Stimulated activated CD4-positive, alpha-beta T cell treated with anti-CD3 and anti-CD28 coated beads, Interleukin-12 subunit alpha, Interleukin-12 subunit beta, amount 100 ng/mL, for 4 hours (primary cell): ENCODE results near the gene TRMT61B.

ENCODE experiments used
- DNase-seq: peaks from one replicate; pipeline ENCODE4 v3.0.0-alpha.2; 2020

The TRMT61B gene

DNA sequence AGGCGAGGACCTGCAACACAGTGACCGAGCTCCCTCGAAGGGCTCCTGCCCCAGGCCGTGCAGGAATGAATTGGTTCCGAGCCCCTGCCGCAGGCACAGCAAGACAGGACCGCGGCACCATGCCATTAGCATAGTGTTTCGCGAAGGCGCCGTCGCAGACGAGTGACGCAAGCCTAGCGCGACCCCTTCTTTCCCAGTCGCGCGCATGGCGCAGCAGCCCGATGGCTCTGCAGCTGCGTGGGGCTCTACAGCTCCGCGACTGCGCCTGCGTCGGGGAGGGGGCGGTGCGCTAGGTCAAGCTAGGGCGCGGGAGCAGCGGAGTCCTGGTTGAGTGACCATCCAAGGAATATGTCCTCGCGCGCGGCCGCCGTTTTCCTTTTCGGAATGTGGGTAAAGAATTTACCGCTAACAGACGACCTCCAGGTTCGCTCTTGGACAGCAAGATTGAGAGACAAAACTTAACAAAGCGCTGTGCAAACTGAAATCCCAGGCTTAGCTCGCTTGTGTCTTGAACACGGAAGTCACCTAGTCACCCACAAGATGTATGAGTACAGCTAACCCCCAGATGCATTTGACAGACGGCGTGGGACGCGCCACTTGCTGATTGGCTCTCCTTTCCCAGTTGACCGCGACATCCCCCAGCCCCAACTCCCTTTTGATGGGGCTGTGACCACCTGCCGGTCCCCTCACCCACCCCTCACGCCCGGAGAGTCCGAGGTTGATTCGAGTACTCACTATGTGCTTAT lies at the start of gene TRMT61B:
Gene TRMT61B (minus strand): TSS at position 164 of the 746 bp plus-strand sequence. CDS start 32 bp downstream, at position 132.
- peak; percentile 97 for DNase-seq

DNA sequence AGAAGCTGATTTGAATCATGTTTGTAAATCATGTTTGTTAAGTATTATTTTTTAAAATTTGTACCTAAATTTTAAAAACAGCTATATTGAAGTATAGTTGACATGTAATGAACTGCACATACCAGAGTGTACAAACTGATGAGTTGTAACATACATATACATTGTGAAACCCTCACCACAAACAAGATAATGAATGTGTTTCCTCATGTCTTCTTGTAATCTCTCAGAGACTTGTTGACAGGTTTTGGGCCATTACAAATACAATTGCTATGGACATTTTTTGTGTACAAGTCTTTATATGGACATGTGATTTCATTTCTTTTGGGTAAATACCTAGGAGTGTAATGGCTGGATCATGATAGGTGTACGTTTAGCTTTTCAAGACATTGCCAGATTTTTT lies 45.8 kb upstream of the TRMT61B start:
- no peak for DNase-seq

DNA sequence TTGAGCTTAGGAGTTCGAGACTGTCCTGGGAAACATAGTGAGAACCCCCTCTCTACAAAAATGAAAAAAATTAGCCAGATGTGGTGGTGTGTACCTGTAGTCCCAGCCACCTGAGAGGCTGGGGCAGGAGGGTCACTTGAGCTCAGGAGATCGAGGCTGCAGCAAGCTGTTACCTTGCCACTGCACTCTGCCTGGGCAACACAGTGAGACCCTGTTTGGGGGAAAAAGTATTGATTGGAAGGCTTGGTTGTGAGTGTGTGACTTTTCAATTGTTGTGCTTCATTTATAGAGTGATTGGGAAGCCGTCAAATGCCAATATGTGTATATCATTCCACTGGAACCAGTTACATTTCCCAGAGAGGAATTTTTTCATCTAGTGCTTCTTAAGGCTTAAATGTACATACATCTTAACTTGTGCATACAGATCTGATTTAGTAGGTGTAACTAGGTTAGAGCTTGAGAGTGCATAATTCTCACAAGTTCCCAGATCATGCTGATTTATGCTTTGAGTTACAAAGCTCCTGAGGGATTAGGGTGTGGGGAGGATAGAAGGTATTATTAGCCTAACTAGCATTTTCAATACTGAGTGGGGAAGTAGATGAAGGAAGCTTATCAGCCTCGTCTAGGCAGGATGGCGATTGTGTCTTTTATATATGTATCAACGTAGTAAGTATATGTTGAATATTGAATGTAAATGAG lies 39.7 kb upstream of the TRMT61B start:
- no peak for DNase-seq

DNA sequence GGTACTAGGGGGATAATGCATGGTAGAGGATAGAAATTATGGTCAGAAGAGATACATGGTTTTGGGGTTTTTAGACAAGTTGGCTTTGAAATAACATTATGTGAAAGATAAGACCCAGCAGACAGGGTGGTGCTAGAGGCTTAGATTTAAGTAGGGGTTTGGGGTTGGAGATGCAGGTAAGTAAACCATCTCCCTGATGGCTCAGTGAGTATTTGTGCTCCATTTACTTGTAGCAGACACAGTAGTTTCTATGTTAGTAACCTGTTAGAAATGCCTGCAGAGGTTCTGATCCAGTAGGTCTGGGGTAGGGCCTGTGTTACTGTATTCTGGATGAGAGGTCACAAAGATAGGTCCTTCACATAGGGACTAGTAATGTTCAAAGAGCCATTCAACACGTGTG lies 38.1 kb upstream of the TRMT61B start:
- DNase-seq, result no peak

DNA sequence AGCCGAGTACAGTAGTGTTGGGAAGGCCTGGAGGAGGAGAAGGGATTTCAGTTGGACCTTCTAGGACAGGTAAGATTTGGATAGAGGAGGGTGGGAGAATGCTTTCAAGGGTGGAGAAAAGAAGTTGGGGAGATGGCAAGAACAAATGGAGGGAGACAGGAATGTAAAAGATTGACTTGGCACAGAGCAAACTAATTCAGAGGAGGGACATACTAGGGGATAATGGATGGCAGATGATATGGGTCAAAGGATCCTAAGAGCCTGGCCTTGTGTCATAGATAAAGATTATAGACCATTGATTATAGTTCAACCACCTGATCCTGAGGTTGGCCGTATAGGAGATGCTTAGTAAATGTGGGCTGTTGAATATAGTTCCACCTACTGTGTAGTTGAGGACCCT lies 36.7 kb upstream of the TRMT61B start:
- DNase-seq, result no peak

DNA sequence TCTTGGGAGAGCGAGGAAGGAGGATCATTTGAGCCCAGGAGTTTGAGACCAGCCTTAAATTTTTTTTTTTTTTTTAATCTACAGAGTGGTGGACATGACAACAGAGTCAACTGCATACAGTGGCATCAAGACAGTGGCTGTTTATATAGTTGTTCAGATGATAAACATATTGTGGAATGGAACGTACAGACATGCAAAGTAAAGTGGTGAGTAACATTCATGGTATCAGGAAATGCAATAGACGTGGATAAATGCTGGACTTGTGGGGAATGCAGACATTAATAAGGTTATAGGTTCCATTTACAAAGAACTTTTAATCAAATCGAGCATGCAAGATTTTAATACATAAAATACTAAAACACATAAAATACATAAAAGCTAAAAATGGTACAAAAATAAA lies 36.3 kb upstream of the TRMT61B start:
- no peak for DNase-seq

DNA sequence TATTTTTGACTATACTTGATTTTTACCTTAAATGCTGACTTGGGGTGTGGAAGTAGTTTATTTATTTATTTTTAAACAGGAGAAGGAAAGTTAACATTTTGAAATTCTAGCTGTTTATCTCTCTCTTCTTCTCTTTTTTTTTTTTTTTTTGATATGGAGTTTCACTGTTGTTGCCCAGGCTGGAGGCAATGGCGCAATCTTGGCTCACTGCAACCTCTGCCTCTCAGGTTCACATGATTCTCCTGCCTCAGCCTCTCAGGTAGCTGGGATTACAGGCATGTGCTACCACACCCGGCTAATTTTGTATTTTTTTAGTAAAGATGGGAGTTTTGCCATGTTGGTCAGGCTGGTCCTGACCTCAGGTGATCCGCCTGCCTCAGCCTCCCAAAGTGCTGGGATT lies 35.4 kb upstream of the TRMT61B start:
- no peak for DNase-seq

DNA sequence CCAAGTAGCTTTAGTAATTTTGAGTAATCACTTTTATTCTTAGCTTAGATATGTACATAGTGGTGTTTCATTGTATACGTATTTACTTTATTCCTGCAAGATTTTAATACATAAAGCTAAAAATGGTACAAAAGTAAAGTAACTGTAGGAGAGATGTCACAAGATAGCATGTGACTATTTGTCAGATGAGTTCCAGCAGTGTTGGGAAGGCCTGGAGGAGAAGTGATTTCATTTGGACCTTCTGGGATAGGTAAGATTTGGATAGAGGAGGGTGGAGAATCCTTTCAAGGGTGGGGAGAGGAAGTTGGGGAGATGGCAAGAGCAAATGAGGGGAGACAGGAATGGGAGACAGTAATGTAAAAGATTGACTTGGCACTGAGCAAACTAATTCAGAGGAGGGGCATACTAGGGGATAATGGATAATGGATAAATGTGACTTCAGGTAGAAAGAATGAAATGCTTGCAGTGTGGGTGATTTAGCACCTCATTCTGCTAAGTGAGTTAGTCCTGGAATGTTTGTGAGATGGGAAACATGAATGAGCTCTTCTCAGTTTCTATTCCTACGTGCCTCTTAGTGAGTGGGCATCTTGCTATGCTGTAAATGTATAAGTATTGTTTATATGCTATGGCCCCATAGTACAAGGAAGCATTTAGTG lies 34.8 kb upstream of the TRMT61B start:
- DNase-seq, result no peak

DNA sequence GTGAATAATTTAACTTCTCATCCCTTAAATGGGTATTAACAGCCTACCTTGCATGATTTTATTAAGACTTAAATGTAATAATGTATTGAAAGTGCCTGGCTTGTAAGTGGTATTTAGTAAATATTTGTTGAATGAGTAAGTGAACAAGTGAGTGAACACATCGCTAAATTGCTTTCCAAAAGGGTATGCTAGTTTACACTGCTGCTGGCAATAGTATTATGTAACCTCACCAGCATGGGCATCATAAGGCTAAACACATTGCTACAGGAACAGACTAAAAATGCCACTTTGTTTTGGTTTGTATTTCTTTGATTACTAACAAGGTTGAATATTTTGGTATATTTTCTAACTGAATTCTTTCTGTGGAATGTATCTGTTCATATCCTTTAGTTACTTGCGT lies 34.2 kb upstream of the TRMT61B start:
- no peak for DNase-seq

DNA sequence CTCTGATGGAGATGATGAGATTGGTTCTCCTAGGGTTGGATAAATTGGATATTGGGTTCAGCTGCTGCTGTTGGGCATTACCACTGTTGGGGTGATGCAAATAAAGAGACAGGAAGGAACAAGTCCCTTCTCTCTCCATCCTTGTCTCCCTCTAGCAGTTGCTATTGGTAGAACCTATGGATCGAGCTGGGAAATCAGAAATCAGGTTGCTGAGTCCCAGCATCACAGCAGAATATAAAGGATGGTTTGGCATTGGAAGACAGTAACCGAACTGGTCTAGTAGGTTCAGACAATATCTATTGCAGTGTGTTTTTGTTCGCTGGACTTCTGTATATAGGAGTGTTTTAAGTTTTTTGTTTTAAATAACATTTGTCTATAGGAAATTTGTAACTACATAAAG lies 32.5 kb upstream of the TRMT61B start:
- DNase-seq, result no peak

DNA sequence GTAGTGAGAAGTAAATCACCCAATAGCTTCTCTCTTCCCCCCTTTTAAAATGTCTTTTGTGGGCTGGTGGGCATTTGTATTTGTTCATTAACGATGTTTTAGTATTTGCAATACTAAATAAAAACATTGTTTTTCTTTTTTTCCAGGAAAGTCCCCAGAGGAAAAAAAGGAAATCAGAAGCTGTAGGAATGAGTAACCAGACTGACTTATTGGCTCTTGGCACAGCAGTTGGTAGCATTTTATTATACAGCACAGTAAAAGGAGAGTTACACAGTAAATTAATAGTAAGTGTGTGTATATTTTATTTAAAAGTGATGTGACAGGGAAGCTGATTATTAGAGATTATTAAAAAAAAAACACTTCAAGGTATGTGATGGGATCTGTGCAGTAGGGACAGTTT lies 31.7 kb upstream of the TRMT61B start:
- DNase-seq, result no peak

DNA sequence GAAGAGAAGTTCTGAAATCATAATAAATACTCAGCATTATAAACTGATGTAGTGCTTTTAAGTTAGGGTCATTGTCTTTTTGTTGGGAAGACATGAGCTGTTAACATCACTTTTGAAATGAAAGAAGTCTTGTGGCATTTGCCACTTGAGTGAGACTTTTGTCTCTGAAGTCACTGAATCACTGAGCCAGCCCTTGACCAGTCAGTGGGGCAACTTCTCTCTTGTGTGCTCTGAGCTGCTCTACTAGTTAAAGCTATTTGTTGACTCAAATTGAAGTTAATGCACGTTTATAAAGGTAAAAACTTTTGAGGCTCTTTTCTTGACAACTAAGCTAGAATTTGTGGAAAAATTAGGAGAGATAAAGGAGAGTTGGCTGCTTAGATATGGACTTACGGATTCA lies 31.1 kb upstream of the TRMT61B start:
- DNase-seq, result no peak

DNA sequence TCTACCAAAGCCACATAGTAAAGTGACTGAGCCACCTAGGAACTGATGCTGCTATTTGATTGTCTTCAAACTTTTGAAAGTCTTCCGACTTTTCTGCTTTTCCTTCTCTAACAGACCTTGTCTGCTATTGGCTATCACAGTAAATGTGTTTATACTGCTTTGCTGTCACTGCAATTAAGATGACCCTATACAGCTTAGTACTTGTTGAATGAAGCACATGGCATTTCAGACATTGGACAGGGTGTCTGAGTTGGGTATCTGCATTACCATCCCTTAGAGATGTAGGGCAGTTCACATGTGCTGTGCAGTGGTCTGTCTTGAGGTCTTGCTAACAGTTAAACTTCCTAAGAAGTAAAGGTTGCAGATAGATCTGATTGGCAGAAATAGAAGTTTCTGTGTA lies 27.9 kb upstream of the TRMT61B start:
- no peak for DNase-seq

DNA sequence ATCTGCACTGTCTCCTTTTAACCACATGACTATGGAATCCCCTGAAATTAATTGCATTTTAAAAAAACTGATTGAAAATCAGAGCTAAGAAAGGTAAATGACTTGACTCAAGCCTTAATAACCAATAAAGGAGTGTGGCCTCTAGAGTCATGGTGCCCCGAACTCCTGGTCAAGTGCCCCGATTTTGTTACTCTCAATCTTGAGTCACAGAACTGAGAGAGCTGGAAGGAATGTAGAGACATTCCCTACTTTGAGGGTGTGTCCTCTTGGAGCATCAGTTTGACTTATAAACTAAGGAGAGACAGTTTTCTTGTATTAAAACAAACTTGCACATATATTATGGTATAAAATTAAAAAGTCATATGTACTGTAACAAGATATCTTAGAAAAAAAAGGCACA lies 26.8 kb upstream of the TRMT61B start:
- no peak for DNase-seq

DNA sequence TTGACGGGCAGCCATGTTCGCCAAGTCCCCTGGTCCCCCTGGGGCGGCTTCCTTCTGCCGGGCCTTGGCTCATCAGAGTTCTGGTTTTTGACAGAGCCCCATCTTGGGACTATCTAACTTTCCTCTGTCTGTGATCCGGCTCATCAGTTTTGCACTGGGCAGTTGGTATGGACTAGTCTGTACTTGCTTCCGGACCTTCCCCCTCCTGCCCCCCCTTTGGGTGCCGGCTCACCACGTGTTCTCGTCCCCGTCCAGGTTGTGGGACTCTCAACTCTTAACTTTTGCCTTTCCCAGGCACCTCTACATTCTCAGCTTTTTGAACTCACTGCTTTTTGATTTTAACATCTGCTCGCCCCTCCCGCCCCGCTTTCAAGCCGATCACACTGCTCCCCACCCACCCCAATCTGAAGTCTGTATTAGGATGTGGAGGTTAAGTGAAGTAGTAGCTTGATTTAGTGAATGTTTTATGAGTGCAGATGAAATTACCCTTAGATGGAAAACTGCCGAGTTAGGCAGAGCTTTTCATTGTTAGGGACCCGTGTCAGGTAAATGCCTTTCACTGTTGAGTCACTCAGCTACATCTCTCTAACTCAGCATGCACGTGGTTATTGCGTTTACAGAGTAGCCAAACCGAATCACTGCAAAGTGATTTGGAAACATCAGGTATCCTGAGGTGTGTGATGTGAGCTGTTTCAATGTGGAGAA lies 25.2 kb upstream of the TRMT61B start:
- peak; percentile 51 for DNase-seq

DNA sequence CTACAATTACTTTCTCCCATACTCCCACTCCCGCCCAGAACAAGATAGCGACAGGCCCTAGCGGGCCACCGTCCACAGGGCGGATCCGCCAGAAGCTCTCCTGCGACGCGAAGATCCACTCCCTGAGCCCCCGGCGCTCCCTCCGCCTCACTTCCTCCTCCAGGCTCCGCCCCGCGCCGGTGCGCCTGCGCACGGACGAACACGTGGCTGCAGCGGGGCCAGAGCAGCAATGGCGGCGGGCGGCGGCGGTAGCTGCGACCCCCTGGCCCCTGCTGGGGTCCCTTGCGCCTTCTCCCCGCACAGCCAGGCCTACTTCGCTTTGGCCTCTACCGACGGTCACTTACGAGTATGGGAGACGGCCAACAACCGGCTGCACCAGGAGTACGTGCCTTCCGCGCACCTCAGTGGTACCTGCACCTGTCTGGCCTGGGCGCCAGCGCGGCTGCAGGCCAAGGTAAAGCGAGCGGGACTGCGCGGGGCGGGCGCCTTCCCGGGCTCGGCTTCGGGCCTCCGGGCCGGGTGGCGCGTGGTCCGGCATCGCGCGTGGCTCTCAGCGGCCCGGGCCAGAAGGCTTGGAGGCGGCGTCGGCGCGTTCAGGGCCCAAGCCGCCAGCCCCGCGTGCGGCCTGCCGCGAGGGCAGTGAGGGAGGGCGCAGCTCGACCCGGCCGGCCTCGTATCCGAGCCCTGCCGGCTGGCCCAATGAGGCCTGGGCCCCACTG lies 24.5 kb upstream of the TRMT61B start, which contains the start of gene WDR43:
Gene WDR43 (plus strand): TSS at position 198 of the 719 bp plus-strand sequence. CDS start 32 bp downstream, at position 230.
- peak; percentile 97 for DNase-seq

DNA sequence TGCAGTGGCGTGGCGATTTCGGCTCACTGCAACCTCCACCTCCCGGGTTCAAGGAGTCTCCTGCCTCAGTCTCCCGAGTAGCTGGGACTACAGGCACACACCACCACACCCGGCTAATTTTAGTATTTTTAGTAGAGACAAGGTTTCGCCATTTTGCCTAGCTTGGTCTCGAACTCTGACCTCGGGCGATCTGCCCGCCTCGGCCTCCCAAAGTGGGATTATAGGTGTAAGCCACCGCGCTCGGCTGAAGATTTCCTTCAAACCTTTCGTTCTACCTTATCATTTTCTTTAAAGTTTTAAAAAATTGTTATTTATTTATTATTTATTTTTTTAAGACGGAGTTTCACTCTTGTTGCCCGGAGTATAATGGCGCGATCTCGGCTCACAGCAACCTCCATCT lies 23.4 kb upstream of the TRMT61B start:
- DNase-seq, result no peak

DNA sequence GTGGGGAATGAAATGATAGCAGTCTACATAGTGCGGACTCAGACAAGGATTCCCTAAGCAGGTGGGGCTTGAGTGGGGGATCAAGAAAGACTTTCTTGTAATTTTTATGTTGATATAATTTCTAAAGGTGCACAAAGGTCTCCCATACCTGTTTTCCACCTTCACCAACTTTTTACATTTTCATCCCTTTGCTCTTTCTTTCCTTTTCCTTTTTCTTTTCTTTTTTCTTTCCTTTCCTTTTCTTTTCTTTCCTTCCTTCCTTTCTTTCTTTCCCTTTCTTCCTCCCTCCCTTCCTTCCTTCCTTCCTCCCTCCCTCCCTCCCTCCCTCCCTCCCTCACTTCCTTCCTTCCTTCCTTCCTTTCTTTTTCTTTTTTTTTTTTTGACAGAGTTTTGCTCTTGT lies 10.1 kb upstream of the TRMT61B start:
- no peak for DNase-seq

DNA sequence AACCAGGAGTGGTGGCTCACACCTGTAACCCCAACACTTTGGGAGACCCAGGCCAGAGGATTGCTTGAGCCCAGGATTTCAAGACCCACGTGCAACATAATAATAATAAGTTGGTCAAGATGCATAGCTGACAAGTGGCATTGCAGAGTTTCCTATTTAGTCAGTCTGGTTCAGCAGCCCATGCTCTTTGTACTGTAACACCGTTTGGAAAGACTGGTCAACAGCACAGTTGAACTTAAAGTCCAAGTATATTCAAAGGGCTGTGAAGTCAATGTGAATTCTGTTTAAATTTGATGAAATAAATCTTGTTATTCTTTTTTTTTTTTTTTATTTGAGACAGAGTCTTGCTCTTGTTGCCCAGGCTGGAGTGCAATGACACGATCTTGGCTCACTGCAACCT lies 1.5 kb upstream of the TRMT61B start:
- no peak for DNase-seq

DNA sequence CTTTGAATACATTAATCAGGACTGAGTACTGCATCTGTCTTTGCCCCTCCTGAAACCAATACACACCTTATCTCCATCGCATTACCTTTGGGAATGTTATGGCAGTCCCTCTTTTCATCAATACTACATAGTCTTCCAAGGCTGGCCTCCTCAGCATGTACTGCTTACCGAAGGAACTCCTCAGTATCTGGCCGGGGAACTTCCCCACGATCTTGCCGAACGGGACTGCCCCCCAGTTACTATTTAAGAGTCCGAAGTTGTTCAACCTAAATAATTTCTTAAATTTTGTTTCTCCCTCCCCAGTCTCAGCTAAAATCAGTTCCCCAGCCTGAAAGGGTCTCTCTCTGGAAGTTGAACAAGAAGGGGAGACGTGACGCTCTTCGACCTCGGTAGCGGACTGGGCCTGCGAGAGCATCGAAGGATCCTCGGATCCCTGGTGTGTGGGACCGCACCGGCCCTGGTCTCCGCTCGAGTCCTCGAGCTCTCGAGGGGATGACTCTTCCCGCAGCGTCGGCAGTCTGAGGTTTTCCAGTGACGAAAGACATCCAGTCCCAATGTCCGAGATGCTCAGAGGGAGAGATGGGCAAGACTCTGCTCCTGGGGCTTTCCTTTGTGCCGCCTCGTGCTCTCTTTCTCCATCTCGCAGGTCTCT lies 489 bp downstream of the TRMT61B start:
- no peak for DNase-seq

DNA sequence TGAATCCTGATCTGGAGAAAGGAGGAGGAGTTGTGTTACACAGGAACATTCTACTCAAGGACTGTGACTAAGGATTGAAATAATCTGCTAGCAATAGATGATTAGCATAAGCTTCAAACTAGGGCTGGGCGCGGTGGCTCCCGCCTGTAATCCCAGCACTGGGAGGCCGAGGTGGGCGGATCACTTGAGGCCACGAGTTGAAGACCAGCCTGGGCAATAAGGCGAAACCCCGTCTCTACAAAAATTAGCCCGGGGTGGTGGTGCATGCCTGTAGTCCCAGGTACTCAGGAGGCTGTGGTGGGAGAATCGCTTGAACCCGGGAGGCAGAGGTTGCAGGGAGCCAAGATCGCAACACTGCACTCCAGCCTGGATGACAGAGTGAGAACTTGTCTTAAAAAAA lies 1.5 kb downstream of the TRMT61B start:
- DNase-seq, result no peak

DNA sequence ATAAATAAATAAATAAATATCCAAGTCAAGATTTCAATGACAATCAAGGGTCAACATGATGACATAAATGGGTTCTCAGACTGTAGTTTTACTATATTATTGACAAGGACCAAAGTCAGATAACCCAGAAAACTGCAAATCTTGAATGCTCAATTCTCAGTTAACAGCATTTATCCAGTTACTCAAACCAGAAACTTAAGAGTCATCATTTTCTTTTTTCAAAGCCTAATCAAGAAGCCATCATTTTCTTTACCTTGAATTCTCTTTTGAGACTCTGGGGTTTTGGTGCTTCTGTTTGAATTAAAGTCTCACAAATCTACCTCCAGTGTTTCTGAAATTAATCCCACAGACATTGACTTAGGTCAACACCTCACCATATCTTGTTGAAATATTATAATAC lies 14.1 kb downstream of the TRMT61B start:
- DNase-seq, result no peak
